HepG2 (cell line): ENCODE measurements around the gene MAMSTR. TPM values are rescaled to one million over a fixed set of nuclear protein-coding genes. Genes with fewer than 3 reads are reported as not detected.

Experiments used
- BCL6 ChIP-seq: IDR thresholded peaks from 2 replicates; pipeline ENCODE4 v1.6.1; 2016; ENCODE audit warnings: missing genetic modification reagents, missing compliant biosample characterization
- CHD4 ChIP-seq: fragments of 200-600 bp; sonication (generic); IDR thresholded peaks from 2 replicates; pipeline ENCODE4 v1.7.0; 2017; ENCODE audit warnings: mild to moderate bottlenecking, low read length, borderline replicate concordance
- EHMT2 ChIP-seq: fragments of 200-600 bp; sonication (generic); IDR thresholded peaks from 2 replicates; pipeline ENCODE4 v1.7.0; 2017; ENCODE audit warnings: antibody characterized with exemption, low read depth, low read length, borderline replicate concordance
- HINFP ChIP-seq: sonication (generic); formaldehyde crosslinking; IDR thresholded peaks from 2 replicates; pipeline ENCODE4 v1.4.0; 2020; ENCODE audit warnings: low read depth, mild to moderate bottlenecking, missing genetic modification reagents
- PHF8 ChIP-seq: sonication (generic); formaldehyde crosslinking; IDR thresholded peaks from 2 replicates; pipeline ENCODE4 v1.5.0; 2020; ENCODE audit warnings: missing genetic modification reagents
- PLRG1 ChIP-seq: fragments of 450-650 bp; conservative IDR thresholded peaks from 2 replicates; pipeline ENCODE4 v1.6.1; 2016
- PRDM10 ChIP-seq: sonication (generic); formaldehyde crosslinking; IDR thresholded peaks from 2 replicates; pipeline ENCODE4 v1.4.0; 2020; ENCODE audit warnings: low read depth, missing genetic modification reagents
- SOX6 ChIP-seq, 2 experiments: fragments of 450-650 bp in 1 of 2; sonication (generic) in 1 of 2; formaldehyde crosslinking in 1 of 2; IDR thresholded peaks; 2 replicates each; pipeline versions ENCODE4 v1.4.0 to v1.6.1; 2017 to 2020; ENCODE audit warnings: antibody characterized with exemption in 1 of 2, mild to moderate bottlenecking in 1 of 2, missing genetic modification reagents in 1 of 2
- TEF ChIP-seq: sonication (generic); formaldehyde crosslinking; IDR thresholded peaks from 2 replicates; pipeline ENCODE4 v1.5.0; 2020; ENCODE audit warnings: missing genetic modification reagents
- THAP11 ChIP-seq: IDR thresholded peaks from 2 replicates; pipeline ENCODE4 v1.6.1; 2016; ENCODE audit warnings: missing biosample characterization, missing genetic modification reagents
- ZBTB8A ChIP-seq: sonication (generic); formaldehyde crosslinking; IDR thresholded peaks from 2 replicates; pipeline ENCODE4 v1.4.0; 2020; ENCODE audit warnings: mild to moderate bottlenecking, low read depth, missing genetic modification reagents, borderline replicate concordance
- ZEB1 ChIP-seq: IDR thresholded peaks from 2 replicates; pipeline ENCODE4 v1.6.1; 2012; ENCODE audit warnings: mild to moderate bottlenecking, low read depth, inconsistent platforms; ENCODE audit not compliant: insufficient replicate concordance
- ZNF333 ChIP-seq: sonication (generic); formaldehyde crosslinking; IDR thresholded peaks from 2 replicates; pipeline ENCODE4 v1.4.0; 2020; ENCODE audit warnings: mild to moderate bottlenecking, missing genetic modification reagents, borderline replicate concordance
- ZNF362 ChIP-seq: sonication (generic); formaldehyde crosslinking; IDR thresholded peaks from 2 replicates; pipeline ENCODE4 v1.4.0; 2020; ENCODE audit warnings: missing genetic modification reagents, mild to moderate bottlenecking, borderline replicate concordance
- polyA plus RNA-seq, 8 experiments: library from polyadenylated mRNA; depleted of rRNA in 3 of 8; stranded (reverse) in 7 of 8; unstranded in 1 of 8; fragments of >200 nt; fragmentation: Illumina TruSeq in 4 of 8; extraction: Trizol in 4 of 8; gene quantifications; 2 replicates each; pipeline versions ENCODE4 v1.2.1 to v1.2.3, GENCODE V29; 2011 to 2016; ENCODE audit warnings: low read depth in 4 of 8, missing spikeins in 1 of 8, mixed read lengths in 1 of 8; ENCODE audit not compliant: insufficient read depth in 1 of 8
- total RNA-seq, 5 experiments: library from RNA; depleted of rRNA; stranded (reverse); fragments of >200 nt; fragmentation: Illumina TruSeq; extraction: Trizol; gene quantifications; 2 replicates each; pipeline ENCODE4 v1.2.3, GENCODE V29; 2016; ENCODE audit warnings: low read depth in 1 of 5
- TF ChIP-seq, protein P1 (sequence below): sonication (generic); formaldehyde crosslinking; IDR thresholded peaks from 2 replicates; pipeline ENCODE4 v1.4.0; 2020; ENCODE audit warnings: mild to moderate bottlenecking, missing genetic modification reagents, borderline replicate concordance
- TF ChIP-seq, protein P2 (sequence below): IDR thresholded peaks from 2 replicates; pipeline ENCODE4 v1.6.1; 2012; ENCODE audit warnings: low read depth, low read length, improper control_type of control experiment
- TF ChIP-seq, protein P3 (sequence below): IDR thresholded peaks from 2 replicates; pipeline ENCODE4 v1.6.1; 2016; ENCODE audit warnings: missing genetic modification reagents, missing compliant biosample characterization

MAMSTR gene
- total and polyA plus RNA-seq, 2 of the 13 experiments (the other 11 are each of a cell fraction or from before 2014, with no cell fraction given) = 2.2 to 2.4 TPM

- TF ChIP-seq ZNF362 (CRISPR knock-in tag) (peak; percentile 67), PHF8 (CRISPR knock-in tag) (peak; percentile 28; the same call in 1 of the 2 replicates), TEF (CRISPR knock-in tag) (no peak), EHMT2 (no peak), CHD4 (no peak), ZBTB8A (no peak), THAP11 (CRISPR knock-in tag) (peak; percentile 85; the same call in 1 of the 2 replicates), ZEB1 (peak; percentile 51), HINFP (CRISPR knock-in tag) (no peak), PRDM10 (CRISPR knock-in tag) (peak; percentile 43; the same call in 1 of the 2 replicates), BCL6 (peak; percentile 83), PLRG1 (no peak), ZNF333 (CRISPR knock-in tag) (no peak), SOX6 (IDR thresholded peaks at IDR 0.05) (no peak), SOX6 (CRISPR knock-in tag; IDR thresholded peaks at IDR 0.05) (peak; percentile 70)
- TF ChIP-seq, protein P1, sequence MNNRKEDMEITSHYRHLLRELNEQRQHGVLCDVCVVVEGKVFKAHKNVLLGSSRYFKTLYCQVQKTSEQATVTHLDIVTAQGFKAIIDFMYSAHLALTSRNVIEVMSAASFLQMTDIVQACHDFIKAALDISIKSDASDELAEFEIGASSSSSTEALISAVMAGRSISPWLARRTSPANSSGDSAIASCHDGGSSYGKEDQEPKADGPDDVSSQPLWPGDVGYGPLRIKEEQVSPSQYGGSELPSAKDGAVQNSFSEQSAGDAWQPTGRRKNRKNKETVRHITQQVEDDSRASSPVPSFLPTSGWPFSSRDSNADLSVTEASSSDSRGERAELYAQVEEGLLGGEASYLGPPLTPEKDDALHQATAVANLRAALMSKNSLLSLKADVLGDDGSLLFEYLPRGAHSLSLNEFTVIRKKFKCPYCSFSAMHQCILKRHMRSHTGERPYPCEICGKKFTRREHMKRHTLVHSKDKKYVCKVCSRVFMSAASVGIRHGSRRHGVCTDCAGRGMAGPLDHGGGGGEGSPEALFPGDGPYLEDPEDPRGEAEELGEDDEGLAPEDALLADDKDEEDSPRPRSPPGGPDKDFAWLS (CRISPR knock-in tag) = no peak
- TF ChIP-seq, protein P2, sequence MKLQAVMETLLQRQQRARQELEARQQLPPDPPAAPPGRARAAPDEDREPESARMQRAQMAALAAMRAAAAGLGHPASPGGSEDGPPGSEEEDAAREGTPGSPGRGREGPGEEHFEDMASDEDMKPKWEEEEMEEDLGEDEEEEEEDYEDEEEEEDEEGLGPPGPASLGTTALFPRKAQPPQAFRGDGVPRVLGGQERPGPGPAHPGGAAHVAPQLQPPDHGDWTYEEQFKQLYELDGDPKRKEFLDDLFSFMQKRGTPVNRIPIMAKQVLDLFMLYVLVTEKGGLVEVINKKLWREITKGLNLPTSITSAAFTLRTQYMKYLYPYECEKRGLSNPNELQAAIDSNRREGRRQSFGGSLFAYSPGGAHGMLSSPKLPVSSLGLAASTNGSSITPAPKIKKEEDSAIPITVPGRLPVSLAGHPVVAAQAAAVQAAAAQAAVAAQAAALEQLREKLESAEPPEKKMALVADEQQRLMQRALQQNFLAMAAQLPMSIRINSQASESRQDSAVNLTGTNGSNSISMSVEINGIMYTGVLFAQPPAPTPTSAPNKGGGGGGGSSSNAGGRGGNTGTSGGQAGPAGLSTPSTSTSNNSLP = no peak
- TF ChIP-seq, protein P3, sequence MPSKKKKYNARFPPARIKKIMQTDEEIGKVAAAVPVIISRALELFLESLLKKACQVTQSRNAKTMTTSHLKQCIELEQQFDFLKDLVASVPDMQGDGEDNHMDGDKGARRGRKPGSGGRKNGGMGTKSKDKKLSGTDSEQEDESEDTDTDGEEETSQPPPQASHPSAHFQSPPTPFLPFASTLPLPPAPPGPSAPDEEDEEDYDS = no peak
These were observed 754 bp downstream of the MAMSTR start (continued) for GRCh38 chr19:48718711-48719231.
